Astrocyte (in vitro differentiated cells and primary cell): ENCODE data around the gene ALPL. TPM values are rescaled to one million over a fixed set of nuclear protein-coding genes. Genes with fewer than 3 reads are reported as not detected.

Source experiments
- DNase-seq: peaks from one replicate; pipeline ENCODE4 v3.0.0-alpha.2; 2010; ENCODE audit warnings: low read depth
- FAIRE-seq: peaks from 2 replicates; lab custom pipeline; 2011; peaks lifted over from hg19 to GRCh38; lab: Jason Lieb, UNC
- H2AFZ ChIP-seq: 2 replicates; pipeline ENCODE4 v1.6.0; 2012; ENCODE audit warnings: low read depth, low read length, inconsistent platforms
- H3K27ac ChIP-seq: 2 replicates; pipeline ENCODE4 v1.5.1; 2011; ENCODE audit warnings: low read depth, low read length, inconsistent platforms
- H3K27me3 ChIP-seq: 2 replicates; pipeline ENCODE4 v1.6.0; 2011; ENCODE audit warnings: low read length, inconsistent platforms; ENCODE audit not compliant: insufficient read depth
- H3K36me3 ChIP-seq: 2 replicates; pipeline ENCODE4 v1.5.1; 2011; ENCODE audit warnings: low read length, inconsistent platforms; ENCODE audit not compliant: insufficient read depth
- H3K4me1 ChIP-seq: 2 replicates; pipeline ENCODE4 v1.5.1; 2011; ENCODE audit warnings: low read length, inconsistent platforms; ENCODE audit not compliant: insufficient read depth
- H3K4me2 ChIP-seq: 2 replicates; pipeline ENCODE4 v1.6.0; 2012; ENCODE audit warnings: low read length, inconsistent platforms
- H3K4me3 ChIP-seq: 2 replicates; pipeline ENCODE4 v1.5.1; 2011; ENCODE audit warnings: low read depth, mild to moderate bottlenecking, low read length, inconsistent platforms; ENCODE audit not compliant: insufficient read depth
- H3K79me2 ChIP-seq: 2 replicates; pipeline ENCODE4 v1.6.0; 2012; ENCODE audit warnings: mild to moderate bottlenecking, low read length, inconsistent platforms; ENCODE audit not compliant: insufficient read depth
- H3K9ac ChIP-seq: 2 replicates; pipeline ENCODE4 v1.6.0; 2012; ENCODE audit warnings: mild to moderate bottlenecking, low read length, inconsistent platforms
- H3K9me3 ChIP-seq: 2 replicates; pipeline ENCODE4 v1.5.1; 2012; ENCODE audit warnings: low read depth, mild to moderate bottlenecking, low read length, inconsistent platforms; ENCODE audit not compliant: insufficient read depth
- H4K20me1 ChIP-seq: 2 replicates; pipeline ENCODE4 v1.6.0; 2012; ENCODE audit warnings: low read length, inconsistent platforms; ENCODE audit not compliant: insufficient read depth
- H3K27ac Mint-ChIP-seq: one replicate; pipeline ENCODE4 v1.8.0; 2021; ENCODE audit warnings: mild to moderate bottlenecking, mixed read lengths; ENCODE audit not compliant: unreplicated experiment
- H3K27me3 Mint-ChIP-seq: one replicate; pipeline ENCODE4 v1.8.0; 2021; ENCODE audit warnings: low read depth, mixed read lengths; ENCODE audit not compliant: unreplicated experiment
- H3K36me3 Mint-ChIP-seq: one replicate; pipeline ENCODE4 v1.8.0; 2021; ENCODE audit warnings: low read depth, mixed read lengths; ENCODE audit not compliant: unreplicated experiment
- H3K4me1 Mint-ChIP-seq: one replicate; pipeline ENCODE4 v1.8.0; 2021; ENCODE audit warnings: low read depth, mixed read lengths; ENCODE audit not compliant: unreplicated experiment
- H3K4me3 Mint-ChIP-seq: one replicate; pipeline ENCODE4 v1.8.0; 2021; ENCODE audit warnings: mild to moderate bottlenecking, moderate library complexity, mixed read lengths; ENCODE audit not compliant: unreplicated experiment
- H3K9me3 Mint-ChIP-seq: one replicate; pipeline ENCODE4 v1.8.0; 2021; ENCODE audit warnings: mild to moderate bottlenecking, mixed read lengths; ENCODE audit not compliant: unreplicated experiment
- CTCF ChIP-seq: IDR thresholded peaks from 2 replicates; pipeline ENCODE4 v1.5.1; 2011; ENCODE audit warnings: low read depth, mild to moderate bottlenecking, inconsistent platforms, low read length, moderate library complexity; ENCODE audit not compliant: insufficient read depth
- EZH2 ChIP-seq: IDR thresholded peaks from 2 replicates; pipeline ENCODE4 v1.6.1; 2012; ENCODE audit warnings: mild to moderate bottlenecking, low read length, inconsistent platforms; ENCODE audit not compliant: insufficient read depth
- total RNA-seq: library from RNA; stranded (reverse); gene quantifications from 2 replicates; pipeline ENCODE4 v1.2.1, GENCODE V29; 2021

The ALPL gene
- total RNA-seq, 1 donor from 2014 or later, result 24.3 TPM

GRCh38 chr1:21605012-21605715 lies 95.9 kb downstream of the ALPL start:
- no peak overlapping the region for H3K9ac ChIP-seq
- H4K20me1 ChIP-seq, result no peaks in the 10 kb centered on the region
- Mint-ChIP-seq H3K27me3 (peaks cover 20% of the 10 kb centered on the region), H3K4me1 (peaks cover 5% of the 10 kb centered on the region), H3K4me3 (no peak overlapping the region), H3K27ac (no peak overlapping the region), H3K9me3 (no peaks in the 10 kb centered on the region), H3K36me3 (peaks cover 3% of the 10 kb centered on the region)
- H3K27me3 ChIP-seq, result no peaks in the 10 kb centered on the region
- H3K4me3 ChIP-seq, result no peak overlapping the region
- DNase-seq, result no peak
- H3K4me2 ChIP-seq, result no peak overlapping the region
- H3K36me3 ChIP-seq, result no peaks in the 10 kb centered on the region
- TF ChIP-seq CTCF (no peak), EZH2 (no peak)
- no peak for FAIRE-seq
- no peak overlapping the region for H2AFZ ChIP-seq
- H3K79me2 ChIP-seq, result no peaks in the 10 kb centered on the region
- H3K27ac ChIP-seq, result no peak overlapping the region
- no peaks in the 10 kb centered on the region for H3K4me1 ChIP-seq
- H3K9me3 ChIP-seq, result no peaks in the 10 kb centered on the region

- TF ChIP-seq EZH2 (no peak), CTCF (no peak)
- H3K4me1 ChIP-seq, result no peaks in the 10 kb centered on the region
- Mint-ChIP-seq H3K36me3 (peaks cover 3% of the 10 kb centered on the region), H3K4me1 (peaks cover 5% of the 10 kb centered on the region), H3K27ac (no peak overlapping the region), H3K4me3 (no peak overlapping the region), H3K9me3 (no peaks in the 10 kb centered on the region), H3K27me3 (peaks cover 23% of the 10 kb centered on the region)
- DNase-seq, result no peak
- no peak overlapping the region for H2AFZ ChIP-seq
- peaks cover under 1% of the 10 kb centered on the region for H3K27me3 ChIP-seq
- no peak overlapping the region for H3K27ac ChIP-seq
- no peaks in the 10 kb centered on the region for H3K9me3 ChIP-seq
- no peak overlapping the region for H3K4me2 ChIP-seq
- FAIRE-seq, result no peak
- no peaks in the 10 kb centered on the region for H3K79me2 ChIP-seq
- H3K36me3 ChIP-seq, result no peaks in the 10 kb centered on the region
- no peak overlapping the region for H3K4me3 ChIP-seq
- H3K9ac ChIP-seq, result no peak overlapping the region
- no peaks in the 10 kb centered on the region for H4K20me1 ChIP-seq
Measured at GRCh38 chr1:21605964-21606705, 96.9 kb downstream of the ALPL start.
